Mesendoderm (in vitro differentiated cells): ENCODE data around the gene BFSP1.
A peak's percentile ranks its signal among the peaks of the same experiment; 100 is the strongest.

Experiments used
- DNase-seq: peaks from one replicate; pipeline ENCODE4 v3.0.0; 2013
- H2AK5ac ChIP-seq: 2 replicates; pipeline ENCODE4 v1.6.1; 2013; ENCODE audit warnings: low read length, inconsistent platforms
- H2BK120ac ChIP-seq: 2 replicates; pipeline ENCODE4 v1.6.1; 2013; ENCODE audit warnings: low read depth, mild to moderate bottlenecking, low read length, moderate library complexity, mixed read lengths
- H2BK15ac ChIP-seq: replicated peaks from 2 replicates; pipeline ENCODE4 v1.6.1; 2013; ENCODE audit warnings: low read depth, mild to moderate bottlenecking, moderate library complexity
- H2BK5ac ChIP-seq: 2 replicates; pipeline ENCODE4 v1.6.1; 2013; ENCODE audit warnings: low read length, inconsistent platforms
- H3K18ac ChIP-seq: 2 replicates; pipeline ENCODE4 v1.6.1; 2013; ENCODE audit warnings: mild to moderate bottlenecking, low read length, mixed read lengths
- H3K23ac ChIP-seq: one replicate; pipeline ENCODE4 v1.6.1; 2013; ENCODE audit warnings: low read length
- H3K27ac ChIP-seq: 2 replicates; pipeline ENCODE4 v1.5.1; 2013; ENCODE audit warnings: low read depth, mild to moderate bottlenecking, inconsistent platforms, low read length, moderate library complexity
- H3K27me3 ChIP-seq: 2 replicates; pipeline ENCODE4 v1.6.1; 2013; ENCODE audit warnings: low read length, control low read depth, mild to moderate bottlenecking, inconsistent platforms; ENCODE audit not compliant: insufficient read depth, poor library complexity
- H3K36me3 ChIP-seq: 2 replicates; pipeline ENCODE4 v1.6.1; 2013; ENCODE audit warnings: low read length, inconsistent platforms; ENCODE audit not compliant: control insufficient read depth, insufficient read depth
- H3K4ac ChIP-seq: one replicate; pipeline ENCODE4 v1.6.1; 2013; ENCODE audit warnings: low read depth, mild to moderate bottlenecking, low read length, moderate library complexity
- H3K4me1 ChIP-seq: 2 replicates; pipeline ENCODE4 v1.6.1; 2013; ENCODE audit warnings: low read depth, low read length, inconsistent platforms; ENCODE audit not compliant: control insufficient read depth
- H3K4me2 ChIP-seq: 2 replicates; pipeline ENCODE4 v1.6.1; 2013; ENCODE audit warnings: low read length
- H3K4me3 ChIP-seq: 2 replicates; pipeline ENCODE4 v1.5.1; 2013; ENCODE audit warnings: mild to moderate bottlenecking, low read length
- H3K56ac ChIP-seq: one replicate; pipeline ENCODE4 v1.6.1; 2013; ENCODE audit warnings: low read length
- H3K79me1 ChIP-seq: 2 replicates; pipeline ENCODE4 v1.6.1; 2013; ENCODE audit warnings: low read length, inconsistent platforms
- H3K79me2 ChIP-seq: 2 replicates; pipeline ENCODE4 v1.6.1; 2013; ENCODE audit warnings: mild to moderate bottlenecking, low read length; ENCODE audit not compliant: control insufficient read depth, insufficient read depth
- H3K9ac ChIP-seq: 2 replicates; pipeline ENCODE4 v1.6.1; 2013; ENCODE audit warnings: low read length, inconsistent platforms
- H4K5ac ChIP-seq: one replicate; pipeline ENCODE4 v1.6.1; 2013; ENCODE audit warnings: low read length
- H4K8ac ChIP-seq: one replicate; pipeline ENCODE4 v1.6.1; 2013; ENCODE audit warnings: low read depth, mild to moderate bottlenecking, control low read depth, low read length, moderate library complexity
- WGBS: extraction: QIAGEN DNeasy Blood & Tissue Kit; methylation state at CpG from one replicate; pipeline ENCODE4 v1.1.7; 2013; ENCODE audit warnings: low lambda C conversion rate, missing lambda C conversion rate; ENCODE audit not compliant: insufficient coverage; ENCODE audit errors: extremely low coverage; 5-methylcytosine and 5-hydroxymethylcytosine counted together

Gene BFSP1

GRCh38 chr20:17572034-17572638, 41.0 kb upstream of the BFSP1 start:
- H3K79me2 ChIP-seq: peaks cover 46% of the 10 kb centered on the region
- no peak overlapping the region for H2BK15ac ChIP-seq
- no peak for DNase-seq
- no peak overlapping the region for H3K4ac ChIP-seq
- no peak overlapping the region for H2BK5ac ChIP-seq
- H3K27me3 ChIP-seq: no peaks in the 10 kb centered on the region
- peaks cover 6% of the 10 kb centered on the region for H3K4me1 ChIP-seq
- H3K4me2 ChIP-seq: no peak overlapping the region
- no peaks in the 10 kb centered on the region for H3K36me3 ChIP-seq
- no CpG with 5 or more reads among the region's 7 CpGs for WGBS
- no peak overlapping the region for H4K8ac ChIP-seq
- peaks cover 4% of the 10 kb centered on the region for H3K79me1 ChIP-seq
- no peak overlapping the region for H3K9ac ChIP-seq
- no peak overlapping the region for H2AK5ac ChIP-seq
- H2BK120ac ChIP-seq: no peak overlapping the region
- H4K5ac ChIP-seq: no peak overlapping the region
- no peak overlapping the region for H3K18ac ChIP-seq
- no peak overlapping the region for H3K56ac ChIP-seq
- no peak overlapping the region for H3K4me3 ChIP-seq
- H3K23ac ChIP-seq: no peak overlapping the region
- H3K27ac ChIP-seq: no peak overlapping the region

- Histone ChIP-seq H3K79me1 (peaks cover 4% of the 10 kb centered on the region), H3K56ac (no peak overlapping the region), H3K4me3 (peak overlapping the region; percentile 16), H3K27me3 (no peaks in the 10 kb centered on the region), H3K4ac (no peak overlapping the region), H4K5ac (no peak overlapping the region), H3K36me3 (no peaks in the 10 kb centered on the region), H2BK5ac (no peak overlapping the region), H3K18ac (no peak overlapping the region), H3K9ac (peak overlapping the region; percentile 87), H2AK5ac (no peak overlapping the region), H3K23ac (no peak overlapping the region), H2BK15ac (no peak overlapping the region), H3K79me2 (peaks cover 43% of the 10 kb centered on the region), H3K27ac (no peak overlapping the region), H3K4me2 (peak overlapping the region; percentile 92), H3K4me1 (peaks cover 6% of the 10 kb centered on the region), H2BK120ac (no peak overlapping the region), H4K8ac (no peak overlapping the region)
- no peak for DNase-seq
- WGBS: no CpG with 5 or more reads among the region's 6 CpGs
Measured at GRCh38 chr20:17571153-17571527, 40.0 kb upstream of the BFSP1 start.

GRCh38 chr20:17570347-17571152, 39.4 kb upstream of the BFSP1 start:
- H3K4me3 ChIP-seq: peak overlapping the region; percentile 94
- H2BK15ac ChIP-seq: no peak overlapping the region
- H4K8ac ChIP-seq: peak overlapping the region; percentile 65
- peak; percentile 79 for DNase-seq
- peak overlapping the region; percentile 87 for H3K9ac ChIP-seq
- H2AK5ac ChIP-seq: no peak overlapping the region
- H3K4me1 ChIP-seq: peaks cover 6% of the 10 kb centered on the region
- H3K56ac ChIP-seq: peak overlapping the region; percentile 95
- peak overlapping the region; percentile 11 for H2BK120ac ChIP-seq
- peak overlapping the region; percentile 88 for H3K18ac ChIP-seq
- H3K79me1 ChIP-seq: peaks cover 4% of the 10 kb centered on the region
- peaks cover 39% of the 10 kb centered on the region for H3K79me2 ChIP-seq
- peak overlapping the region; percentile 74 for H3K4ac ChIP-seq
- no peak overlapping the region for H3K23ac ChIP-seq
- no peaks in the 10 kb centered on the region for H3K36me3 ChIP-seq
- H2BK5ac ChIP-seq: no peak overlapping the region
- no CpG with 5 or more reads among the region's 43 CpGs for WGBS
- H3K4me2 ChIP-seq: peak overlapping the region; percentile 92
- H3K27ac ChIP-seq: peak overlapping the region; percentile 85
- no peak overlapping the region for H4K5ac ChIP-seq
- no peaks in the 10 kb centered on the region for H3K27me3 ChIP-seq

GRCh38 chr20:17569616-17570346, 38.6 kb upstream of the BFSP1 start, which contains the start of gene DSTN:
Gene DSTN (plus strand): TSS chr20:17570075. CDS start chr20:17570209, 134 bp downstream.
- H3K27me3 ChIP-seq: no peaks in the 10 kb centered on the region
- H3K4me1 ChIP-seq: peaks cover 6% of the 10 kb centered on the region
- peak within 1 kb of the TSS; percentile 74 for H3K4ac ChIP-seq
- peak; percentile 99 for DNase-seq
- H2AK5ac ChIP-seq: no peak within 1 kb of the TSS
- peaks cover 34% of the 10 kb centered on the region for H3K79me2 ChIP-seq
- no CpG with 5 or more reads among the region's 70 CpGs for WGBS
- peak within 1 kb of the TSS; percentile 92 for H3K4me2 ChIP-seq
- H3K23ac ChIP-seq: peak within 1 kb of the TSS; percentile 73
- no peak within 1 kb of the TSS for H4K5ac ChIP-seq
- peak within 1 kb of the TSS; percentile 11 for H2BK120ac ChIP-seq
- peaks cover 4% of the 10 kb centered on the region for H3K79me1 ChIP-seq
- peak within 1 kb of the TSS; percentile 90 for H4K8ac ChIP-seq
- peak within 1 kb of the TSS; percentile 96 for H3K27ac ChIP-seq
- H3K9ac ChIP-seq: peak within 1 kb of the TSS; percentile 87
- H2BK5ac ChIP-seq: peak within 1 kb of the TSS; percentile 31
- peak within 1 kb of the TSS; percentile 94 for H3K4me3 ChIP-seq
- H2BK15ac ChIP-seq: no peak within 1 kb of the TSS
- H3K36me3 ChIP-seq: no peaks in the 10 kb centered on the region
- H3K18ac ChIP-seq: peak within 1 kb of the TSS; percentile 88
- peak within 1 kb of the TSS; percentile 95 for H3K56ac ChIP-seq

GRCh38 chr20:17568972-17569521, 37.9 kb upstream of the BFSP1 start:
- WGBS: no CpG with 5 or more reads among the region's 38 CpGs
- peak overlapping the region; percentile 59 for H3K4ac ChIP-seq
- peak overlapping the region; percentile 76 for H3K4me3 ChIP-seq
- peak overlapping the region; percentile 90 for H4K8ac ChIP-seq
- H3K18ac ChIP-seq: peak overlapping the region; percentile 83
- no peak overlapping the region for H2AK5ac ChIP-seq
- no peaks in the 10 kb centered on the region for H3K27me3 ChIP-seq
- no peak overlapping the region for H2BK15ac ChIP-seq
- peak overlapping the region; percentile 74 for H3K9ac ChIP-seq
- H3K23ac ChIP-seq: peak overlapping the region; percentile 73
- peak; percentile 92 for DNase-seq
- no peak overlapping the region for H2BK120ac ChIP-seq
- peak overlapping the region; percentile 96 for H3K27ac ChIP-seq
- H3K56ac ChIP-seq: peak overlapping the region; percentile 91
- H3K79me2 ChIP-seq: peaks cover 30% of the 10 kb centered on the region
- peaks cover 6% of the 10 kb centered on the region for H3K4me1 ChIP-seq
- H4K5ac ChIP-seq: no peak overlapping the region
- H2BK5ac ChIP-seq: no peak overlapping the region
- no peaks in the 10 kb centered on the region for H3K36me3 ChIP-seq
- H3K79me1 ChIP-seq: peaks cover 2% of the 10 kb centered on the region
- H3K4me2 ChIP-seq: peak overlapping the region; percentile 62
